ENCODE results near the gene RNASE8.
"Not testable (repeated sequence)": the region's sequence is repeated elsewhere in the genome, so short reads cannot be mapped to it uniquely, and the experiment has no call there.

The RNASE8 gene

GRCh38 chr14:21030531-21030930, 27.1 kb upstream of the RNASE8 start:
- DNase-seq: no peak

DNA sequence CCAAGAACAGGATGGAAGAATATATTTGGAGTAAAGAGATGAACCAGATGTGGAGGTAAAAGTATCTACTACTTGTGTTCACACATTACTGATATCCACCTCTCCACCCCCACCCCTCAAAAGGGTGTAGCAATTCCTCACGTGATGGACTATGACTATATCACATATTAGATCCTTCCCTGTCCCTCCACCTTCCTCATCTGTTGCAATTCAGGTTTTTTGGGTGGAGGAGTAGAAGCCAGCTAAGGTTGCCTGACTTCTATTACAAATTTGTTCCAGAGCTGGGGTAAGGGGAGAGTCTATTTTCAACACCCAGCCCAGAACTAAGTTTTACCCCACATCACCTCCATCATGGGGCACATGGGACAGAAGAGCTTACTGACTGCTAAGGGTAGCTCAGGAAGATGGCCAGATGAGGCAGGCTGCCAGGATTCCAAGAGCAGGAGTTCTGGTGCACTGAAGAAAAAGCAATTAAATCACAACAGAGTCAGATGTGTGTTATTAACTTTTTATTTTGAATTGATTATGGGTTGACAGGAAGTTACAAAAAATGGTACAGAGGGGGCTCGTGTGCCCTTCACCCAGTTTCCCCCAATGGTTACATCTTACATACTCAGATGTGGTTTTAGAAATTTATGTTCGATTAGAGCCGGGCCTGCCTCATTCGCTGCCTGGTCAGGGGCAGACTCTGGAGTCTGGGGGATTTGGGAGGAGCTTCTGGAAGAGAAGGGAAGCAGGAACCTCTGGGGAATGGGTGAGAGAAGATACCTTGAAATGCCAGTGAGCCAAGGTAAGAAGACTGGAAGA, 25.1 kb upstream of the RNASE8 start:
- DNase-seq: no peak

GRCh38 chr14:21033133-21033698, 24.4 kb upstream of the RNASE8 start:
- no peak for DNase-seq

- no peak for DNase-seq
These were observed 22.9 kb upstream of the RNASE8 start, which contains the start of gene RNASE13 for GRCh38 chr14:21034707-21035106. Gene RNASE13, minus strand, starts transcription at chr14:21034807. Its CDS starts 519 bp downstream, at chr14:21034288.

- no peak for DNase-seq
These were observed 20.9 kb upstream of the RNASE8 start for GRCh38 chr14:21036751-21037150.

GRCh38 chr14:21037156-21037555, 20.5 kb upstream of the RNASE8 start:
- DNase-seq: no peak

DNA sequence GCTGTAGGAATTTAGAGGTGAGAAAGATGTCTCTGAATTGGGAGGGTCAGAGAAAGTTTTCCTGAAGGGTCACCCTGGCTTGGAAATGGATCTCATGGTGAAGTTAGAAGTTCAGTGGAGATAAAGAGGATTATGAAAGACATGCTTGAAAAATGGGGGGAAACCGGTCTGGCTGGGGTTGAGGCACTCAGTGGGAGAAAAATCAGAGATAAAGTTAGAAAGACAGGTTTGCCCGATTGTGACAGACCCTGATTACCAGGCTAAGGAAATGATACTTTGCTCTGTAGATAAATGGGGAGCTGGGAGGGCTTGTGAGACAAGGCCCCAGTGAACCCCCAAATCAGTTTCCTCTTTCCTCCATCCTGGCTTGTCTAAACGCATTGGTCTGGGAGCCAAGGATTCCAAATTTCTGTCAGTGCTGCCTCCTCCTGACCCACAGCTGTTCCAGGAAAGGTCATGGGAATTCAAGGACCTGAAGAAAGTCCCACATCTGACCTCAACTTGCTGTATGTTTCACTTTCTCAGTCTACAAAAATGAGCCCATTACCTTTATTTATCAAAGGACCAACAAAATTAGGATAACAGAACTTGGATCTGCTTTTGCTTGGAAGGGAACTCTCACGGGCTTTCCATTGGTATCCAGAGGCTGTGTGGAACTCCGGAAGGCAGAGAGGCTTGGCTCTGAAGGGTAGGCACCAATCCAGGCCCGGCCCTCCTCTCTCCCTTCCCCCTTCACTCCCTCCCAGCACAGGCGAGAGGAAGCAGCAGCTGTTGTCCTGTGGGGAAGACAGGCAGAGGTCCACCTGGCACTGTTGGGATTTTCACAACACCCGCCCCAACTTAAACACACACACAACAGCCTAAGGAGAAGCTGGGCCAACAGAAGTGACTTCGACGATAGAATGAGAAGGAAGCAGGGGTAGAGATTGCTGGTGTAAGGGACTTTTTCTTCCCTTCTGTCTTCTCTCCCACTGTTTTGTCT, 18.9 kb upstream of the RNASE8 start:
- DNase-seq: no peak

DNA sequence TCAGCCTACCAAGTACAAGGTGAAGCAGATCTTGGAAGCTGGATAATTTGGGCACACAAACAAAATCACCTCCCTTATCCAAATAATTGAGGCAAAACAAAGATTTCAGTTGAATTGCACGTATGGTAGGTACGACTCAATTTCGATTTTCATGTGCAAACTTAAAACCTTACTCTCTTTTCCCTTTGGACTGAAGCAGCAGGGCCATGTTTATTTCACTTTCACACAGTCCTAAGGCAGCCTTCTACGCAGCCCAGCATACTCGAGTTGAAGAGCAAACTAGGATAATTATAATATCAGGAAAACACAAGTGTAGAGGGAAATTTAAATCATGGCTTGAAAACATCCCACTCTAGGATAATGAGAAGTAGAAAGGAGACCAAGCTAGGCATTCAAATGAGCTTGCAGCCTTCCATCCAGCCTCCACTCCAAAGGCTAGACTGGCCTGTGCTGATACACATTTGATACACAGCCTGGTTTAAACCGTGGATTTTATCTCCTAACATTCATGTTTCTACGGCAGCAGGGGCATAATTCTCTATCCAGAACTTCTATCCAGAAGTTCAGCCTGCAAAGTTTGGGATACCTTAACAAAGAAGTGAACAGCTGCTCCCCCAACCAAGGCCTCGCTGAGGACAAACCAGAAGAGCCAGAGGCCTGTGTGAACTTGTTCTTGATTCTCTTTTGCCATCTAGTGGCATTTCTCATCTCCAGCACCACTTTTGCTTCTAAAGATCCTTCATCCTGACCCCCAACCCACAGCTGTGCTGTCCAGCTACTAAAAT, 17.8 kb upstream of the RNASE8 start:
- DNase-seq: no peak

- DNase-seq: no peak
These were observed 17.2 kb upstream of the RNASE8 start for GRCh38 chr14:21040370-21040925.

DNA sequence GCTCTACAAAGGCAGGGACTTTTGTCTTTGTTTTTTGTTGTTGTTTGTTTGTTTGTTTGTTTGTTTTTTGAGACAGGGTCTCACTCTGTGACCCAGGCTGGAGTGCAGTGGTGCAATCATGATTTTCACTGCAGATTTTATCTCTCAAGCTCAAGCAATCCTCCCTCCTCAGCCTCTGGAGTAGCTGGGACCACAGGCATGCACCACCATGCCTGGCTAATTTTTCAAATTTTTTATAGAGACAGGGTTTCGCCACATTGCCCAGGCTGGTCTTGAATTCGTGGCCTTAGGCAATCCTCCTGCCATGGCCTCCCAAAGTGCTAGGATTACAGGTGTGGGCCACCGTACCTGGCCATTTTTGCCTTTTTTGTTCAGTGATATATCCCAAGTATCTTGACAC, 16.7 kb upstream of the RNASE8 start:
- not testable (repeated sequence) for DNase-seq

DNA sequence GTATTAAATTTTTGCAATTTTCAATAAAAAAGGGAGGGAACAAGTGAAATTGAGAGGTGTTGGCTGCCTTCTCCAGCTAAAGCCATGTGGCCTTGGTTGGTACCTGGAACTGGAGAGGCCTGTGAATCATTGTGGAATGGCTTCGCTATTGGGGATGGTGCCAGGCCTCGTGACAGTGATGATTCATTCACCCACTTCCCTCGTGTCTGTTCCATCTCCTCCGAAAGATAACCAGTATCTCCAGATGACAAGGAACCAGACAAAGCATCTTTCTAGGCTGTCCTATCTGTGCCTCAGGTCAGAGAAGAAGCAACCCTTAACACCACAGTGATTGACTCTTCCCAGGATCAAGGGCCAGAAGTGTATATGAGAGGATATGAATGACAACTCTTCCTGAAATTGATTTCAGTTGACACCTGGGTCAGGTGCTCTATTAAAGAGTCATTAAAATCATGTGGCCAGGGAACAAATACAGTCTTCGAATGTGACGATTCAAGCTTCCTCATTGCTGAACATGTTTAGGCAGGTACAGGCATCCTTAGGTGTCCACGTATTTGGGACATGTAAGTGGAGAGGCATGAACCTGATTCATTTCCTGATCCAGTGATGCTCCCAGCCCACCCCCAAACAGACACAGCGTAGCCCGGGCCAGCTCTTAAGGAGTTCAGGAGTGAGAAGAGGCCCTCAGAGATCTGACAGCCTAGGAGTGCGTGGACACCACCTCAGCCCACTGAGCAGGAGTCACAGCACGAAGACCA, 15.8 kb upstream of the RNASE8 start, which contains the start of gene RNASE7:
Gene RNASE7, plus strand, starts transcription at position 687 of the 758 bp plus-strand sequence. CDS start 631 bp downstream, outside the sequence.
- no peak for DNase-seq

GRCh38 chr14:21042918-21043317, 14.7 kb upstream of the RNASE8 start:
- no peak for DNase-seq

DNA sequence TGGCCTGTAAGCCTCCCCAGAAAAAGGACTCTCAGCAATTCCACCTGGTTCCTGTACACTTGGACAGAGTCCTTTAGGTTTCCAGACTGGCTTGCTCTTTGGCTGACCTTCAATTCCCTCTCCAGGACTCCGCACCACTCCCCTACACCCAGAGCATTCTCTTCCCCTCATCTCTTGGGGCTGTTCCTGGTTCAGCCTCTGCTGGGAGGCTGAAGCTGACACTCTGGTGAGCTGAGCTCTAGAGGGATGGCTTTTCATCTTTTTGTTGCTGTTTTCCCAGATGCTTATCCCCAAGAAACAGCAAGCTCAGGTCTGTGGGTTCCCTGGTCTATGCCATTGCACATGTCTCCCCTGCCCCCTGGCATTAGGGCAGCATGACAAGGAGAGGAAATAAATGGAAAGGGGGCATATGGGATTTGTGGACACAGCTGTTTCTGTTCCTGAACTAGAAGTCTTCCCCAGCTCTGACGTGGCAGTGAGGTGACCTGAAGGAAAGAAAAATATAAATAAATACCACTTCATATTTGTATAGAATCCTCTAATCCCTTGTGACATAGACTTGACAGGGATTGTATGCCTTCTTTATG, 14.1 kb upstream of the RNASE8 start:
- DNase-seq: no peak

GRCh38 chr14:21043974-21044618, 13.5 kb upstream of the RNASE8 start:
- no peak for DNase-seq

GRCh38 chr14:21047378-21047781, 10.2 kb upstream of the RNASE8 start:
- DNase-seq: no peak

DNA sequence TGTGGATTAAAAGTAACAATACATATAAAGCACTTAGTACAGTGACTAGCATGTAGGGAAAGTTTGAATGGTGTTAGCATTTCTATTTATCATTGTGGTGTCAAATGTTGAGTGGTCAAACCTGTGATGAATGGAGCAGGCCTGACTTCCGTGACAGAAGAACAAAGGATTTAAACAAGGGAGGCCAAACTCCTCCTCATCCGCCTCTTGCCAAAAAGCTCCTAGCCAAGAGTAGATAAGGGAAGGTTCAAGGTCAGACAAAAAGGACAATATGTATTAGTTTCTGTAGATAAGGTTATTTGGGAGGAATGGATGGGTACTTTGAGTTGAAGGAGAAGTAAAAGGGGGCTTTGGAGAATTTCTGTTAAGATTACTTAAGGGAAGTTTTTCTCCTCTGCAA, 9.0 kb upstream of the RNASE8 start:
- DNase-seq: no peak

GRCh38 chr14:21049271-21049673, 8.3 kb upstream of the RNASE8 start:
- DNase-seq: no peak

DNA sequence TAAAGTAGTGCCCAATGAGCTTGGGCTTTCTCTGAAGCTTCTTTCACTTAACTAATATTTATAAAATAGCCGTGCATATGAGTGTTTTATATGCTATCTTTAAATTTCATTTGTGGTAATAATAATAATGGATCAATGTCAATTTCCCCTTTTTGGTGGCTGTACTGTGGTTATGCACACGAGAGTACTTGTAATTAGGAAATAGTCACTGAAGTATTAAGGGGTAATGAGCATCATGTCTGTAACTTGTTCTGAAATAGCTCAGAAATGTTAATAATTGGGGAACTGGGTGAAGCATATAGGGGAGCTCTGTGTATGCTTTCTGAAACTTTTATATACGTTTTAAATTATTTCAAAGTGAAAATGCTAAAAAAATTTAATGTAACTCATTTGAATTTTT, 7.0 kb upstream of the RNASE8 start:
- no peak for DNase-seq

DNA sequence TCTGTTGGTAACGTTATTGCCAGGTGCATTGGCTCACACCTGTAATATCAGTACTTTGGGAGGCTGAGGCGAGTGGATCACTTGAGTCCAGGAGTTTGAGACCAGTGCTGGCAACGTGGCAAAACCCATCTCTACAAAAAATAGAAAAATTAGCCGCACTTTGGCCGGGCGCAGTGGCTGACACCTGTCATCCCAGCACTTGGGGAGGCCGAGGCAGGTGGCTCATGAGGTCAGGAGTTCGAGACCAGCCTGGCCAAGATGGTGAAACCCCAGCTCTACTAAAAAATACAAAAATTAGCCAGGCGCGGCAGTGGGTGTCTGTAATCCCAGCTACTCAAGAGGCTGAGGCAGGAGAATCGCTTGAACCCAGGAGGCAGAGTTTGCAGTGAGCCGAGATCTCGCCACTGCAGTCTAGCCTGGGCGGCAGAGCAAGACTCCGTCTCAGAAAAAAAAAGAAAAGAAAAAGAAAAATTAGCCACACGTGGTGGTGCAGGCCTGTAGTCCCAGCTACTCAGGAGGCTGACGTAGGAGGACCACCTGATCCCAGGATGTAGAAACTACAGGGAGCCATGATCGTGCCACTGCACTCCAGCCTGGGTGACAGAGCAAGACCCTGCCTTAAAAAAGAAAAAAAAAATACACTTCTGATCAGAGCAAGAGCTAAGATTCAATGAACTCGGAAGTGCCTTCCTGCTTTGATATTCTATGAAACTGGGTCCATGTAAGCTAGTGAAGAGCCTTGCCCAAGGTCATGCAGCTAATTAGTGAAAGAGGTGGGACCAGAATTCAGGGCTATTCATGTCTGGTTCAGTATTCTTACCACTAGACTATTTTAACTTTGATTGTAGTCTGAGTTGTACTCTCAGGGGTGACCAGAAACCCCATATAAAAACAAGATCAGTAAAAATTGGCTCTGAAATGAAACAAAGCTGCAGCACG, 4.2 kb upstream of the RNASE8 start:
- no peak for DNase-seq
